Endothelial cell of umbilical vein (primary cell): ENCODE measurements around the gene FOXL1. TPM values are rescaled to one million over a fixed set of nuclear protein-coding genes. Genes with fewer than 3 reads are reported as not detected.
A peak's percentile ranks its signal among the peaks of the same experiment; 100 is the strongest.

Source experiments
- BruUV-seq: library from RNA; stranded (reverse); fragments of 400-500 nt; replicated peaks from 2 replicates; lab custom pipeline; 2021; lab: Mats Ljungman, UMichigan
- CTCF ChIA-PET: fragments of 300-600, 350-600 bp; sonication (Branson Sonifier 250); formaldehyde crosslinking; loops from one replicate; lab custom pipeline; 2021; ENCODE audit warnings: antibody characterized with exemption, inconsistent platforms; lab: Charles Lee
- POLR2A ChIA-PET: fragments of 300-600, 350-600 bp; sonication (Branson Sonifier 250); formaldehyde crosslinking; loops from one replicate; lab custom pipeline; 2021; ENCODE audit warnings: antibody characterized with exemption, inconsistent platforms; lab: Charles Lee
- DNase-seq: peaks from one replicate; pipeline ENCODE4 v3.0.0-alpha.2; 2011; ENCODE audit warnings: low read depth, low spot score
- FAIRE-seq: peaks from 2 replicates; lab custom pipeline; 2011; peaks lifted over from hg19 to GRCh38; lab: Jason Lieb, UNC
- H2AFZ ChIP-seq: 2 replicates; pipeline ENCODE4 v1.6.0; 2012; ENCODE audit warnings: low read depth, low read length, control low read depth, inconsistent platforms
- H3K27ac ChIP-seq: 2 replicates; pipeline ENCODE4 v1.5.1; 2011; ENCODE audit warnings: low read depth, mild to moderate bottlenecking, control low read depth, low read length, moderate library complexity; ENCODE audit not compliant: insufficient read depth
- H3K27me3 ChIP-seq, 2 experiments: 2 replicates each; pipeline versions ENCODE4 v1.6.0 to v1.6.1; 2011; ENCODE audit warnings: low read length in 2 of 2, mixed read lengths in 1 of 2; ENCODE audit not compliant: control insufficient read depth in 2 of 2, insufficient read depth in 2 of 2
- H3K36me3 ChIP-seq, 2 experiments: 2 replicates in 1 of 2; 3 replicates in 1 of 2; pipeline ENCODE4 v1.5.1; 2011; ENCODE audit warnings: low read length in 2 of 2, mild to moderate bottlenecking in 1 of 2, moderate library complexity in 1 of 2; ENCODE audit not compliant: control insufficient read depth in 2 of 2, insufficient read depth in 2 of 2; ENCODE audit errors: extremely low read depth in 1 of 2
- H3K4me1 ChIP-seq: 3 replicates; pipeline ENCODE4 v1.5.1; 2011; ENCODE audit warnings: mild to moderate bottlenecking, low read length; ENCODE audit not compliant: control insufficient read depth, insufficient read depth; ENCODE audit errors: extremely low read depth
- H3K4me2 ChIP-seq: 2 replicates; pipeline ENCODE4 v1.6.1; 2011; ENCODE audit warnings: low read length, control low read depth, mixed read lengths; ENCODE audit not compliant: insufficient read depth
- H3K4me3 ChIP-seq, 3 experiments: fragments of 200-600 bp in 1 of 3; sonication (generic), shearing (Covaris generic) in 1 of 3; replicated peaks in 1 of 3; 2 replicates each; pipeline ENCODE4 v1.5.1; 2011 to 2016; ENCODE audit warnings: control low read depth in 3 of 3, low read length in 3 of 3, mild to moderate bottlenecking in 2 of 3, inconsistent platforms in 1 of 3, low read depth in 1 of 3, moderate library complexity in 1 of 3; ENCODE audit not compliant: insufficient read depth in 1 of 3
- H3K79me2 ChIP-seq: 2 replicates; pipeline ENCODE4 v1.6.0; 2012; ENCODE audit warnings: low read length, inconsistent platforms; ENCODE audit not compliant: control insufficient read depth, insufficient read depth
- H3K9ac ChIP-seq: replicated peaks from 2 replicates; pipeline ENCODE3; 2011; ENCODE audit warnings: low read length, control low read depth; ENCODE audit not compliant: insufficient read depth; ENCODE audit errors: extremely low read depth
- H3K9me1 ChIP-seq: replicated peaks from 3 replicates; pipeline ENCODE4 v1.6.0; 2011; ENCODE audit warnings: mild to moderate bottlenecking, low read length; ENCODE audit not compliant: control insufficient read depth, insufficient read depth; ENCODE audit errors: extremely low read depth
- H3K9me3 ChIP-seq: replicated peaks from 2 replicates; pipeline ENCODE4 v1.5.1; 2012; ENCODE audit warnings: low read length, inconsistent platforms; ENCODE audit not compliant: control insufficient read depth, insufficient read depth
- H4K20me1 ChIP-seq: replicated peaks from 2 replicates; pipeline ENCODE3; 2011; ENCODE audit warnings: mild to moderate bottlenecking, low read length; ENCODE audit not compliant: control insufficient read depth, insufficient read depth; ENCODE audit errors: extremely low read depth
- CTCF ChIP-seq, 2 donors: IDR thresholded peaks; 1 replicate in 1 of 2; 2 replicates in 1 of 2; pipeline ENCODE4 v1.5.1; 2011; ENCODE audit warnings: low read length in 2 of 2, mild to moderate bottlenecking in 2 of 2, moderate library complexity in 2 of 2, control low read depth in 1 of 2, inconsistent platforms in 1 of 2, low read depth in 1 of 2; ENCODE audit not compliant: insufficient read depth in 1 of 2; ENCODE audit errors: extremely low read depth in 1 of 2
- EZH2 ChIP-seq: IDR thresholded peaks from 2 replicates; pipeline ENCODE4 v1.6.1; 2012; ENCODE audit warnings: borderline replicate concordance, low read depth, mild to moderate bottlenecking, moderate library complexity, low read length, inconsistent platforms; ENCODE audit not compliant: severe bottlenecking
- FOS ChIP-seq: IDR thresholded peaks from 2 replicates; pipeline ENCODE4 v1.6.1; 2011; ENCODE audit warnings: mild to moderate bottlenecking, low read length, moderate library complexity, borderline replicate concordance; ENCODE audit not compliant: insufficient read depth
- GATA2 ChIP-seq: IDR thresholded peaks from 2 replicates; pipeline ENCODE4 v1.7.0; 2011; ENCODE audit warnings: low read depth, mild to moderate bottlenecking, moderate library complexity, mixed read lengths, low read length; ENCODE audit not compliant: insufficient read length, insufficient read depth
- JUN ChIP-seq: IDR thresholded peaks from 2 replicates; pipeline ENCODE4 v1.6.1; 2011; ENCODE audit warnings: borderline replicate concordance, low read depth; ENCODE audit not compliant: insufficient read length, insufficient read depth
- MAX ChIP-seq: IDR thresholded peaks from 2 replicates; pipeline ENCODE4 v1.6.1; 2011; ENCODE audit not compliant: insufficient read depth, insufficient read length
- MYC ChIP-seq: IDR thresholded peaks from one replicate; pipeline ENCODE4 v1.6.1; 2011; ENCODE audit warnings: mild to moderate bottlenecking, low read depth, low read length
- POLR2A ChIP-seq: IDR thresholded peaks from 2 replicates; pipeline ENCODE4 v1.6.1; 2012; ENCODE audit warnings: low read depth, mild to moderate bottlenecking, control low read depth, low read length
- POLR2AphosphoS5 ChIP-seq: IDR thresholded peaks from 2 replicates; pipeline ENCODE4 v1.6.1; 2012; ENCODE audit warnings: low read depth, mild to moderate bottlenecking, control low read depth, low read length, moderate library complexity; ENCODE audit not compliant: insufficient read depth
- dilution Hi-C: fragments of 300-500 bp; cut with MboI; formaldehyde crosslinking; loops from one replicate; pipeline ENCODE4 v1.15.0; 2019; ENCODE audit warnings: low sequenced_read_pairs; ENCODE audit not compliant: extremely low pct_ligation_motif_present
- intact Hi-C: fragments of 100-400 bp; cut with micrococcal nuclease; formaldehyde crosslinking; loops from one replicate; pipeline ENCODE4 v1.10.0; 2022
- polyA plus RNA-seq, 4 experiments: library from polyadenylated mRNA; depleted of rRNA in 3 of 4; stranded (reverse) in 3 of 4; unstranded in 1 of 4; fragments of >200 nt; gene quantifications; 2 replicates each; pipeline versions ENCODE4 v1.2.1 to v1.2.3, GENCODE V29; 2011 to 2012; ENCODE audit warnings: missing spikeins in 1 of 4
- total RNA-seq: library from RNA; stranded (reverse); gene quantifications from 2 replicates; pipeline ENCODE4 v1.2.3, GENCODE V29; 2021

FOXL1 gene
- total and polyA plus RNA-seq, 2 donors (not counting 3 experiments of a cell fraction or from before 2014, with no cell fraction given): 2.8 to 3.8 TPM

- POLR2A ChIA-PET: interaction anchor here (1.0 kb wide), 1 partner anchor 15 kb away, joined by 6 read pairs; no protein-coding TSS in a partner anchor
- intact Hi-C loops: no loop called here
These were observed 12.3 kb downstream of the FOXL1 start for GRCh38 chr16:86590501-86591144.

More at GRCh38 chr16:86590501-86591144, 12.3 kb downstream of the FOXL1 start:
- H3K9me3 ChIP-seq: no peaks in the 10 kb centered on the region
- H3K9me1 ChIP-seq: no peaks in the 10 kb centered on the region
- no peak overlapping the region for H3K4me2 ChIP-seq
- no peak overlapping the region for H2AFZ ChIP-seq
- no TSS peak for BruUV-seq
- DNase-seq (peak; percentile 63), FAIRE-seq (peak; percentile 91)
- no peak overlapping the region for H3K4me3 ChIP-seq
- no peaks in the 10 kb centered on the region for H3K27me3 ChIP-seq
- H3K27ac ChIP-seq: peak overlapping the region; percentile 54
- H3K36me3 ChIP-seq: no peaks in the 10 kb centered on the region
- H3K79me2 ChIP-seq: no peaks in the 10 kb centered on the region
- H4K20me1 ChIP-seq: no peaks in the 10 kb centered on the region
- dilution Hi-C loops: no loop called here
- peaks cover 24% of the 10 kb centered on the region for H3K4me1 ChIP-seq
- no peak overlapping the region for H3K9ac ChIP-seq
- no peak for TF ChIP-seq EZH2
- TF ChIP-seq MAX: no peak
- TF ChIP-seq CTCF (IDR thresholded peaks at IDR 0.05; ENCODE audit: extremely low read depth in 1 of 2, insufficient read depth in 1 of 2, low read depth in 1 of 2, low read length in 2 of 2): no peak
- no peak for TF ChIP-seq POLR2AphosphoS5
- no peak for TF ChIP-seq POLR2A
- TF ChIP-seq FOS: peak; percentile 58
- TF ChIP-seq MYC: no peak
- TF ChIP-seq JUN: peak; percentile 37
- no peak for TF ChIP-seq GATA2
- CTCF ChIA-PET: interaction anchor here (0.6 to 1.1 kb wide), 7 partner anchors 10 to 472 kb away, joined by 3 to 4 read pairs (median 3); no protein-coding TSS in a partner anchor
